SU-DHL-6 (cell line): ENCODE results near the gene NFKBIE.

Experiments used
- EZH2phosphoT487 ChIP-seq: fragments of 200-600 bp; sonication (generic), shearing (Covaris generic); conservative IDR thresholded peaks from 2 replicates; pipeline ENCODE4 v1.6.1; 2018; ENCODE audit warnings: mild to moderate bottlenecking, antibody characterized with exemption, low read length, moderate library complexity, mixed read lengths
- TF ChIP-seq, protein P1 (sequence below): fragments of 200-600 bp; sonication (generic); IDR thresholded peaks from one replicate; pipeline ENCODE4 v1.5.1; 2017; ENCODE audit warnings: antibody characterized with exemption, mild to moderate bottlenecking, low read length, moderate library complexity; ENCODE audit not compliant: insufficient read depth, poor library complexity, severe bottlenecking

DNA sequence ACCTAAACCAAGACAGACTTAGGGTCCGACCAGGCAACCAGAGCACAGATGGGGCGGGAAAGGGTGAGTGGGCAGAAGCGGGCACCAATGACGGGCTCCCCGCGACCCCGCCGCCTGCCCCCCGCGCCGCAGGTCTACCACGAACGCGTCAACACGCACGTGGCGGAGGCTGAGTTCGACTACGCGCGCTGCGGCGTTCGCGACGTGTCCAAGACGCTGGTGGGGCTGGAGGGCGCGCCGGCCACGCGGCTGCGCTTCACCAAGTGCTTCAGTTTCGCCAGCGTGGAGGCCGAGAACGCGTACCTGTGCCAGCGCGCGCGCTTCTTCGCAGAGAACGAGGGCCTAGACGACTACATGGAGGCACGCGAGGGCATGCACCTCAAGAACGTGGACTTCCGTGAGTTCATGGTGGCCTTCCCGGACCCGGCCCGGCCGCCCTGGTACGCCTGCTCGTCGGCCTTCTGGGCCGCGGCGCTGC is 10.0 kb upstream of the NFKBIE start:
- TF ChIP-seq, protein P1, sequence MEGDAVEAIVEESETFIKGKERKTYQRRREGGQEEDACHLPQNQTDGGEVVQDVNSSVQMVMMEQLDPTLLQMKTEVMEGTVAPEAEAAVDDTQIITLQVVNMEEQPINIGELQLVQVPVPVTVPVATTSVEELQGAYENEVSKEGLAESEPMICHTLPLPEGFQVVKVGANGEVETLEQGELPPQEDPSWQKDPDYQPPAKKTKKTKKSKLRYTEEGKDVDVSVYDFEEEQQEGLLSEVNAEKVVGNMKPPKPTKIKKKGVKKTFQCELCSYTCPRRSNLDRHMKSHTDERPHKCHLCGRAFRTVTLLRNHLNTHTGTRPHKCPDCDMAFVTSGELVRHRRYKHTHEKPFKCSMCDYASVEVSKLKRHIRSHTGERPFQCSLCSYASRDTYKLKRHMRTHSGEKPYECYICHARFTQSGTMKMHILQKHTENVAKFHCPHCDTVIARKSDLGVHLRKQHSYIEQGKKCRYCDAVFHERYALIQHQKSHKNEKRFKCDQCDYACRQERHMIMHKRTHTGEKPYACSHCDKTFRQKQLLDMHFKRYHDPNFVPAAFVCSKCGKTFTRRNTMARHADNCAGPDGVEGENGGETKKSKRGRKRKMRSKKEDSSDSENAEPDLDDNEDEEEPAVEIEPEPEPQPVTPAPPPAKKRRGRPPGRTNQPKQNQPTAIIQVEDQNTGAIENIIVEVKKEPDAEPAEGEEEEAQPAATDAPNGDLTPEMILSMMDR = no peak
- TF ChIP-seq EZH2phosphoT487 = no peak
